GM11168 (cell line): Measurements from ENCODE around the gene TRIM52.

Source experiments
- in situ Hi-C: fragments of 300-500 bp; cut with MboI; formaldehyde crosslinking; loops from one replicate; pipeline ENCODE4 v1.12.0; 2022; ENCODE audit warnings: low sequenced_read_pairs; ENCODE audit not compliant: unreplicated experiment

Gene TRIM52

GRCh38 chr5:181234455-181235306, 26.3 kb downstream of the TRIM52 start:
- in situ Hi-C loops: no loop called here

- in situ Hi-C loops: no loop called here
These were observed 27.0 kb downstream of the TRIM52 start for GRCh38 chr5:181233801-181234454.

- in situ Hi-C loops: no loop called here
These were observed 27.7 kb downstream of the TRIM52 start for GRCh38 chr5:181233088-181233800.

GRCh38 chr5:181232593-181232992, 28.4 kb downstream of the TRIM52 start:
- in situ Hi-C loops: no loop called here

- in situ Hi-C loops: no loop called here
These were observed 29.5 kb downstream of the TRIM52 start for GRCh38 chr5:181231432-181231831.

GRCh38 chr5:181230551-181230950, 30.4 kb downstream of the TRIM52 start:
- in situ Hi-C loops: no loop called here

- in situ Hi-C loops: no loop called here
These were observed 30.9 kb downstream of the TRIM52 start for GRCh38 chr5:181229996-181230395.

GRCh38 chr5:181224390-181225229, 36.3 kb downstream of the TRIM52 start:
- in situ Hi-C loops: loop anchor here (5.0 kb wide), 1 partner anchor 52 kb away; no protein-coding TSS in a partner anchor

- in situ Hi-C loops: loop anchor here (5.0 kb wide), 1 partner anchor 52 kb away; no protein-coding TSS in a partner anchor
These were observed 37.1 kb downstream of the TRIM52 start for GRCh38 chr5:181223729-181224389.

- in situ Hi-C loops: loop anchor here (5.0 kb wide), 1 partner anchor 51 kb away; no protein-coding TSS in a partner anchor
These were observed 37.8 kb downstream of the TRIM52 start, which contains the start of gene TRIM41 for GRCh38 chr5:181223058-181223728. Gene TRIM41 (plus strand): TSS chr5:181223281. CDS start chr5:181224000, 719 bp downstream.

- in situ Hi-C loops: loop anchor here (5.0 kb wide), 1 partner anchor 50 kb away; no protein-coding TSS in a partner anchor
These were observed 38.3 kb downstream of the TRIM52 start for GRCh38 chr5:181222630-181223057.

GRCh38 chr5:181221792-181222629, 38.9 kb downstream of the TRIM52 start:
- in situ Hi-C loops: loop anchor here (5.0 kb wide), 1 partner anchor 50 kb away; no protein-coding TSS in a partner anchor

GRCh38 chr5:181221105-181221791, 39.7 kb downstream of the TRIM52 start:
- in situ Hi-C loops: loop anchor here (5.0 kb wide), 1 partner anchor 49 kb away; no protein-coding TSS in a partner anchor

- in situ Hi-C loops: loop anchor here (5.0 kb wide), 1 partner anchor 48 kb away; no protein-coding TSS in a partner anchor
These were observed 40.8 kb downstream of the TRIM52 start for GRCh38 chr5:181220178-181220515.

GRCh38 chr5:181219262-181220177, 41.4 kb downstream of the TRIM52 start:
- in situ Hi-C loops: loop anchor here (5.0 kb wide), 1 partner anchor 47 kb away; no protein-coding TSS in a partner anchor

GRCh38 chr5:181218795-181219124, 42.2 kb downstream of the TRIM52 start:
- in situ Hi-C loops: no loop called here
